ENCODE measurements around the gene KPNA1. TPM values are rescaled to one million over a fixed set of nuclear protein-coding genes. Genes with fewer than 3 reads are reported as not detected.
A peak's percentile ranks its signal among the peaks of the same experiment; 100 is the strongest.
"Not testable (repeated sequence)": the region's sequence is repeated elsewhere in the genome, so short reads cannot be mapped to it uniquely, and the experiment has no call there.

KPNA1 gene
- polyA plus RNA-seq, 1 donor: 57.1 TPM

GRCh38 chr3:122481390-122481789 lies 33.3 kb downstream of the KPNA1 start:
- no peak for DNase-seq

- DNase-seq: no peak
Observed at GRCh38 chr3:122476532-122476931, 38.2 kb downstream of the KPNA1 start.

- DNase-seq: no peak
Observed at GRCh38 chr3:122475316-122475715, 39.4 kb downstream of the KPNA1 start.

GRCh38 chr3:122469659-122470058 lies 45.1 kb downstream of the KPNA1 start:
- DNase-seq: no peak

- DNase-seq: no peak
Observed at GRCh38 chr3:122468896-122469533, 45.7 kb downstream of the KPNA1 start.

GRCh38 chr3:122466701-122467240 lies 48.0 kb downstream of the KPNA1 start:
- DNase-seq: no peak

- no peak for DNase-seq
Observed at GRCh38 chr3:122464659-122465058, 50.1 kb downstream of the KPNA1 start.

- no peak for DNase-seq
Observed at GRCh38 chr3:122462406-122462805, 52.3 kb downstream of the KPNA1 start.

GRCh38 chr3:122461806-122462205 lies 52.9 kb downstream of the KPNA1 start:
- no peak for DNase-seq

- DNase-seq: peak; percentile 35
Observed at GRCh38 chr3:122458992-122459391, 55.7 kb downstream of the KPNA1 start.

- no peak for DNase-seq
Observed at GRCh38 chr3:122457706-122458105, 57.0 kb downstream of the KPNA1 start.

- no peak for DNase-seq
Observed at GRCh38 chr3:122456074-122456473, 58.7 kb downstream of the KPNA1 start.

GRCh38 chr3:122451371-122451770 lies 63.4 kb downstream of the KPNA1 start:
- DNase-seq: no peak

GRCh38 chr3:122448218-122448617 lies 66.5 kb downstream of the KPNA1 start:
- DNase-seq: not testable (repeated sequence)

- not testable (repeated sequence) for DNase-seq
Observed at GRCh38 chr3:122444491-122444887, 70.2 kb downstream of the KPNA1 start.

GRCh38 chr3:122443762-122444490 lies 70.8 kb downstream of the KPNA1 start:
- DNase-seq: not testable (repeated sequence)

- no peak for DNase-seq
Observed at GRCh38 chr3:122443090-122443489, 71.6 kb downstream of the KPNA1 start.

GRCh38 chr3:122435950-122436349 lies 78.8 kb downstream of the KPNA1 start:
- DNase-seq: no peak

- DNase-seq: no peak
Observed at GRCh38 chr3:122430371-122430770, 84.4 kb downstream of the KPNA1 start.

GRCh38 chr3:122427857-122428471 lies 86.8 kb downstream of the KPNA1 start:
- no peak for DNase-seq

GRCh38 chr3:122421836-122422235 lies 92.9 kb downstream of the KPNA1 start:
- no peak for DNase-seq

- DNase-seq: no peak
Observed at GRCh38 chr3:122421101-122421500, 93.6 kb downstream of the KPNA1 start.

- DNase-seq: no peak
Observed at GRCh38 chr3:122416966-122417365, 97.8 kb downstream of the KPNA1 start.

Data from left kidney (tissue), 2 donors.